ENCODE results near the gene SYT2. TPM values are rescaled to one million over a fixed set of nuclear protein-coding genes. Genes with fewer than 3 reads are reported as not detected.

Gene SYT2
- total RNA-seq, 1 donor from 2014 or later, result 3.1 TPM

Other genes with a start within 250 kb of the SYT2 start
- 230 to 265 TPM (median 260 TPM) in 3 replicates for gene KDM5B, start 98.0 kb upstream of the SYT2 start, total RNA-seq
- gene PCAT6, start 100.5 kb upstream of the SYT2 start, total RNA-seq, result 9.9 to 10.6 TPM (median 9.9 TPM) in 3 replicates
- 5.9 to 7.0 TPM (median 6.5 TPM) in 3 replicates for gene RABIF, start 178.7 kb upstream of the SYT2 start, total RNA-seq
- gene KLHL12, start 216.8 kb upstream of the SYT2 start, total RNA-seq, result 26.5 to 31.0 TPM (median 27.8 TPM) in 3 replicates
- gene ADIPOR1, start 247.9 kb upstream of the SYT2 start, total RNA-seq, result 38.0 to 39.1 TPM (median 38.4 TPM) in 3 replicates